Stimulated activated CD8-positive, alpha-beta memory T cell treated with anti-CD3 and anti-CD28 coated beads, Interleukin-15, amount 100 ng/mL, for 24 hours (primary cell): ENCODE results near the gene CDYL.
"Not testable (repeated sequence)": the region's sequence is repeated elsewhere in the genome, so short reads cannot be mapped to it uniquely, and the experiment has no call there.

Experiments
- DNase-seq: peaks from one replicate; pipeline ENCODE4 v3.0.0-alpha.2; 2020; ENCODE audit warnings: low read depth

CDYL gene

DNA sequence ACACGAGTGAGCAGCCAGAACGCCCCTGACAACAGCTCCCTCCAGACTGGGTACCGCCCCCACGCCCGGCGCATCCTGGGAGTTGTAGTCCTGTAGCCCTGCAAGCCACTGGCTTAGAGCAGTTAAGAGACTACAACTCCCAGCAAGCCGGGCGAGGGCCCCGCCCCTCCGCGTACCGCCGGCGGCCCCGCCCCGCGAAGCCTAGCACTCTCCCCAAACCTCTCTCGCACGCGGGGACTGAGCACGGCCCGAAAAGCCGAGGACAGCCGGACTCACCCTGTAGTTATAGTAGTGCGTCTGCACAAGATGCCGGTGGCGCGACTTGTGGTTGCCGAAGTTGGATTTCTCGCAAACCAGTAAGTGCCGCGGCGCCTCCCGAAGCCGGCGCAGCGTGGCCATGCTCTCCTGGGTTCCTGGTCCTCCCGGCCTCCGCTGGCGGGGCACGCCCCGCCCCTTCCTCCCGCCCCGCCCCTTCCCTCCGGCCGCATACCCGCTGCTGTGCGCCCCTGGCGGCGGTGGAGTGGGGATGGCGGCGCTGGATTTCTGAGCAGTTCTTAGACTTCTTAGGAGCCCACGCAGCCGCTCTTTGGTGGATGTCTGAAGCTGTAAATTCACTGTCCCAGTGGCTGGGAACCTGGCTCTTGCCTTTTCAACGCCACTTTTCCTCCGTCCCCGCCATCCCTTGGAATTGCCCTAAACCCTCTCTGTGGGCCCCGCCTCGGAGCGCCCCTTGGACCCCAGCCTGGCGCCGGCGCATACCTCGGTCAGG, 227.6 kb downstream of the CDYL start, which contains the start of gene RPP40:
RPP40 (minus strand) TSS at position 434 of the 769 bp plus-strand sequence; CDS start at position 399, 35 bp downstream.
- DNase-seq: peak; percentile 89

DNA sequence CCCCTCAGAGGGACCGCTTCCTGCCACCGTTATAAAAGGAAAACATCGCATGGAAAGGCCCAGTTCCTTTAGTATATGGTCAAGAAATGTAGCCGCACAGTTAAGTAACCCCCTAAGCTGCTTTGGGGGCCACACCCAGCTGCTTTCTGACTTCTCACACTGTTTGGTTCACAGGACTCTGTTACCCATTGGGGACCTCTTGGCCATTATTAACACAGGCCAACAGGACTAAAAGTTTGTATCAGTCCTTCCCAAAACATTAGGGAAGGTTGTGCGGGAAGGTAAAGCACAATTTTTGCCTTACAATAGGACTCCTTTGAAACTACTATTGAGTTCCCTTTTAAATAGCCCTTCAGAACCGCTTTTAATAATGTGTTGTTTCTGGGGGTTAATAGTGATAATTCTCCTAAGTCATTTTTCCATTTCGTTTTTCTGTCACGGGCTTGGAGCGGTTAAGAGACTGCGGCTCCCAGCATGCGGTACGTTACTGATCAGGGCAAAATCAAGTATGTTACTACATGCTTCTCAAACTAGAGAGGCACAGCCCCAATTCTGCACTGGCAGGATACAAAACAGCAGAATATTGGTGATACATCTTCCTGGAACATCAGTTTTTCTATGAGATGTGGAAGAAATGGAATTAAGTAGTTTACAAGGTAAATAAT, 228.3 kb downstream of the CDYL start:
- DNase-seq: no peak

GRCh38 chr6:5005038-5005433, 228.8 kb downstream of the CDYL start:
- not testable (repeated sequence) for DNase-seq
